Retinal pigment epithelial cell (primary cell): ENCODE measurements around the gene TMA16.

Experiments used
- DNase-seq: peaks from one replicate; pipeline ENCODE4 v3.0.0-alpha.2; 2010; ENCODE audit warnings: low read depth
- H3K4me3 ChIP-seq: 2 replicates; pipeline ENCODE4 v1.5.1; 2011; ENCODE audit warnings: mild to moderate bottlenecking, low read length, control low read depth, moderate library complexity
- CTCF ChIP-seq: conservative IDR thresholded peaks from 2 replicates; pipeline ENCODE4 v1.5.1; 2011; ENCODE audit warnings: low read depth, low read length, control low read depth, inconsistent platforms

Gene TMA16

GRCh38 chr4:163473130-163473529, 21.4 kb upstream of the TMA16 start:
- no peak overlapping the region for H3K4me3 ChIP-seq
- DNase-seq: no peak
- TF ChIP-seq CTCF: no peak

GRCh38 chr4:163473576-163473975, 20.9 kb upstream of the TMA16 start, which contains the start of gene TKTL2:
TSS of gene TKTL2 (minus strand) at chr4:163473754. CDS start at chr4:163473734, 20 bp downstream.
- DNase-seq: no peak
- TF ChIP-seq CTCF: no peak
- no peak within 1 kb of the TSS for H3K4me3 ChIP-seq

GRCh38 chr4:163474027-163474426, 20.5 kb upstream of the TMA16 start:
- H3K4me3 ChIP-seq: no peak overlapping the region
- TF ChIP-seq CTCF: no peak
- DNase-seq: no peak

GRCh38 chr4:163476761-163477438, 17.6 kb upstream of the TMA16 start:
- no peak overlapping the region for H3K4me3 ChIP-seq
- DNase-seq: no peak
- TF ChIP-seq CTCF: no peak

GRCh38 chr4:163482190-163482589, 12.3 kb upstream of the TMA16 start:
- no peak overlapping the region for H3K4me3 ChIP-seq
- TF ChIP-seq CTCF: no peak
- DNase-seq: no peak

- DNase-seq: no peak
These were observed 9.6 kb upstream of the TMA16 start for GRCh38 chr4:163484906-163485305.

More at GRCh38 chr4:163484906-163485305, 9.6 kb upstream of the TMA16 start:
- TF ChIP-seq CTCF: peak; percentile 64
- no peak overlapping the region for H3K4me3 ChIP-seq
